ENCODE data around the gene MALAT1.

The MALAT1 gene

DNA sequence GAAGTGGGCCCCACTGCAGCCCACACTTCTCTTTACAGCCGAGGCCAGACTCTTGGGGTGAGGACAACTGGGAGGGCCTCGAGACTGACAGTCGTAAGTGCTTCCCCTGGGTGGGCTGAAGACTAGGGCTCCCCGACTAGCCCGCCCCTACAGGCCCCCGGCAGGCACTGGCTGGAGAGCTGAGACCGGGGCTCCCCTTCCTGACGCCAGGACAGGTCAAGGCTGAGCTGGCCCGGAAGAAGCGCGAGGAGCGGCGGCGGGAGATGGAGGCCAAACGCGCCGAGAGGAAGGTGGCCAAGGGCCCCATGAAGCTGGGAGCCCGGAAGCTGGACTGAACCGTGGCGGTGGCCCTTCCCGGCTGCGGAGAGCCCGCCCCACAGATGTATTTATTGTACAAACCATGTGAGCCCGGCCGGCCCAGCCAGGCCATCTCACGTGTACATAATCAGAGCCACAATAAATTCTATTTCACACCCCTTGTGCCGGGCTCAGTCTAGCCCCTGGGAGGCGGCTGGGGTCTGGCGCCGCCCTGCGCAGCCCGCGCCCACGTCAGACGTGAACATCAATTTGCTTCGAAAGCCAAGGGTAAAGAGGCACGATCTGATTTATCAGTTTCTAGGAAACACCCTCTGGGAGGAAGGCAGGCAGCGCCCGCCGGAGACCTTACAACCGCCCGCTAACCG lies 39.5 kb downstream of the MALAT1 start:
- Histone ChIP-seq H3K4me3 (no peak overlapping the region), H3K27ac (peak overlapping the region in 1 of 2 donors; percentile 3)
- TF ChIP-seq, protein P1, sequence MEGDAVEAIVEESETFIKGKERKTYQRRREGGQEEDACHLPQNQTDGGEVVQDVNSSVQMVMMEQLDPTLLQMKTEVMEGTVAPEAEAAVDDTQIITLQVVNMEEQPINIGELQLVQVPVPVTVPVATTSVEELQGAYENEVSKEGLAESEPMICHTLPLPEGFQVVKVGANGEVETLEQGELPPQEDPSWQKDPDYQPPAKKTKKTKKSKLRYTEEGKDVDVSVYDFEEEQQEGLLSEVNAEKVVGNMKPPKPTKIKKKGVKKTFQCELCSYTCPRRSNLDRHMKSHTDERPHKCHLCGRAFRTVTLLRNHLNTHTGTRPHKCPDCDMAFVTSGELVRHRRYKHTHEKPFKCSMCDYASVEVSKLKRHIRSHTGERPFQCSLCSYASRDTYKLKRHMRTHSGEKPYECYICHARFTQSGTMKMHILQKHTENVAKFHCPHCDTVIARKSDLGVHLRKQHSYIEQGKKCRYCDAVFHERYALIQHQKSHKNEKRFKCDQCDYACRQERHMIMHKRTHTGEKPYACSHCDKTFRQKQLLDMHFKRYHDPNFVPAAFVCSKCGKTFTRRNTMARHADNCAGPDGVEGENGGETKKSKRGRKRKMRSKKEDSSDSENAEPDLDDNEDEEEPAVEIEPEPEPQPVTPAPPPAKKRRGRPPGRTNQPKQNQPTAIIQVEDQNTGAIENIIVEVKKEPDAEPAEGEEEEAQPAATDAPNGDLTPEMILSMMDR (IDR thresholded peaks at IDR 0.05), result no peak
- peak; percentile 70 for DNase-seq (ENCODE audit: low spot score)

- DNase-seq (ENCODE audit: low spot score), result peak; percentile 78
- TF ChIP-seq, protein P1 (IDR thresholded peaks at IDR 0.05), result no peak
- H3K4me3 ChIP-seq, result peak overlapping the region; percentile 80
- H3K27ac ChIP-seq, result peak overlapping the region; percentile 64 to 93
Observed at GRCh38 chr11:65538915-65539743, 40.3 kb downstream of the MALAT1 start.

DNA sequence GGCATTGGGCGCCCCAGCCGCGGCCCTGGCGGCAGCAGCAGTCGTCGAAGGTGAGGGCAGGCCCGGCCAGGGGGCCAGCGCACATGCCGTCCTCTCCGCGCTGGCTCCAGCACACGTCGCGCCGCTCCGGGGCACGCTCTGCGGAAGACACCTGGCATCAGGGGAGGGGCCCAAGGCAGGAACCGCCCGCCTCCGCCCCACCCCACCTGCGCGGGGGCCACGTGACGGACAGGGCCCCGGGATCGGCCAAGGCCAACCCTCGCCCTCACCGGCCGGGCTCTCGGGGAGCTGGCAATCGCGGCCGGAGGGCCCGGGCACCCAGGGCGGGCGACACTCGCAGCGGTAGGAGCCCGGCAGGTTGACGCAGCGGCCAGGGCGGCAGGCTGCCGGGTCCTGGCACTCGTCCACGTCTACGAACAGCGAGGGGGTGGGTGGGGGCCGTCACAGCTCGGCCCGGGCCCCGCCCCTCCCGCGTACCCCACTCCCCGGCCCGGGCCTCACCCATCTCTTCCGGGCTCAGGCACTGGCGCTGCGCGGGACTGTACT lies 41.0 kb downstream of the MALAT1 start:
- DNase-seq (ENCODE audit: low spot score), result no peak
- peak overlapping the region; percentile 64 to 93 for H3K27ac ChIP-seq
- TF ChIP-seq, protein P1 (IDR thresholded peaks at IDR 0.05), result peak; percentile 44
- H3K4me3 ChIP-seq, result peak overlapping the region; percentile 80

DNA sequence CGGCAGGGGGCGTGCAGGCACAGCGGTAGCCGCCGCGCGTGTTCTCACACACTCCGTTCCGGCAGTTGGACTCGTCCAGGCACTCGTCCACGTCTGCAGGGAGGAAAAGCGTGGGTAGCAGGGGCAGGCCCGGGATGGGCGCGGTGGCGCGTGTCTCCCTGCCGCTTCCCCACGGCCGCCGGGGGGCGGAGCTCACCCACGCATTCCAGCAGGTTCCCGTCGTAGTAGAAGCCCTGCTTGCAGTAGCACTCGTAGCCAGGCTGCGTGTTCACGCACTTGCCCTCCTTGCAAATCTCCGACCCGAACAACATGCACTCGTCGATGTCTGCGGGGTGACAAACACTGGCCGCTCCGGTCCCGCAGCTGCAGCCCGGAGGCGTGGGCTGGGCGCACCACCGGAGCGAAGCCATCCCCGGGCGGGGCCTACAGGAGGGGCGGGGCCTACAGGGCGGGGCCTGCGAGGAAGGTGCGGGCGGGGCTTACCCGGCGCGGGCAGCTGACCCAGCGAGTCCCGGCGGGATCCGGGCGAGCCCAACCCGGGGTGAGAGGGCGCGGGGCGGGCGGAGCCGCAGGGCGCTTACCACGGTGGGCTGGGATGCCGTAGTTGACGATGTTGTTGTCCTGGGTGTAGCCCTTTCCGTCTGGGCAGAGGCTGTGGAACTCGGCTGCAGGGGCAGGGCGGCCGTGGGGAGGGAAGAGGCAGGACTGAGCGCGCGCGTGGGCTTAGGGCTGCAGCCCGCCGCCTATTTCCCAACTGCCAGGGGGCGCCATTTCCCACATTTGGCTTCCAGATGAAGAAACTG lies 41.6 kb downstream of the MALAT1 start:
- DNase-seq (ENCODE audit: low spot score), result peak; percentile 96
- Histone ChIP-seq H3K27ac (peak overlapping the region; percentile 64 to 93), H3K4me3 (peak overlapping the region; percentile 80)
- TF ChIP-seq, protein P1 (IDR thresholded peaks at IDR 0.05), result peak; percentile 82

- TF ChIP-seq, protein P1 (IDR thresholded peaks at IDR 0.05), result peak; percentile 11
- peak; percentile 74 for DNase-seq (ENCODE audit: low spot score)
- H3K4me3 ChIP-seq, result peak overlapping the region; percentile 80
- peak overlapping the region; percentile 64 to 93 for H3K27ac ChIP-seq
Observed at GRCh38 chr11:65541093-65541982, 42.5 kb downstream of the MALAT1 start.
